Transverse colon (tissue), 4 donors: ENCODE measurements around the gene GLIS1.

Experiments used
- EP300 ChIP-seq: sonication (generic); formaldehyde crosslinking; IDR thresholded peaks from one replicate; pipeline ENCODE4 v1.6.1; 2017; ENCODE audit warnings: antibody characterized with exemption, low read depth
- POLR2A ChIP-seq: fragments of 450-650 bp; IDR thresholded peaks from one replicate; pipeline ENCODE4 v1.6.1; 2016; ENCODE audit warnings: antibody characterized with exemption, mild to moderate bottlenecking, moderate library complexity
- POLR2AphosphoS5 ChIP-seq, 3 donors: sonication (generic); formaldehyde crosslinking; IDR thresholded peaks; one replicate each; pipeline ENCODE4 v1.6.1; 2016; ENCODE audit warnings: antibody characterized with exemption in 3 of 3
- TF ChIP-seq, protein P1 (sequence below), 5 experiments: fragments of 200-600 bp in 3 of 5; fragments of 450-650 bp in 2 of 5; sonication (generic) in 3 of 5; IDR thresholded peaks; 1 replicate in 2 of 5; 2 replicates in 3 of 5; pipeline ENCODE4 v1.5.1; 2016 to 2017; ENCODE audit warnings: antibody characterized with exemption in 5 of 5, inconsistent platforms in 3 of 5, mild to moderate bottlenecking in 2 of 5, moderate library complexity in 1 of 5

DNA sequence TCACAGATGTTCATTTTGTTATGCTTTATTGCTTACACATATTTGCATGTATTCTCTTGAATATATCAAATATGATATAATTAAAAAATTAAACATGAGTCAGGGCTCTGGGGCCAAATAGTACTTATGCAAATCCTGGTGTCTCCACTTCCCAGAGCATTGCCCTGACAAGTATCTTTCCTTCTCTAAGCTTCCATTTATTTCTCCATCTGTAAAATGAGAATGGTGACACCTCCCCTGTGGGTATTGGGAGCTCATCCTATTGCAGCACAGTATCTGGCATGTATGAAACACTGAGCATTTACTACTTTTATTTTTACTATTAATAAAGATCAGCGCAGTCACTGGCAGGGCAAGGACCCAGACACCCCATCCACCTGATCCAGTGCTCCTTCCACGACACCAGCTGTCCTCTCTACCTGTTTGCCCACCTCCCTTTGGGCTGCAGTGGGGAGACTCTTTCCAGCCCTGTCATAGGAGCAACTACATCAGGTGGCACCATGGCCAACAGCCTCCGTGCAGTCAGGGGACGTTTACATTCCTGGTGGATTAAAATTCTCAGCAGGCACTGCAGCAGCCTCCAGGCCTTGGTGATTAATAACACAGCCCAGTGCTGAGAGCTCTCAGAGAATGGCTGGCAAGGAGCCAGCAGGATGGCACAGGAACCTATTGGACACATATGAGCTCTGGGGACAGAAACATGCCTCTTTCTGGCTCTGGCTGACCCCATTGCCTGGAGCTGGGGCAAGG, 166.7 kb downstream of the GLIS1 start:
- TF ChIP-seq, protein P1, sequence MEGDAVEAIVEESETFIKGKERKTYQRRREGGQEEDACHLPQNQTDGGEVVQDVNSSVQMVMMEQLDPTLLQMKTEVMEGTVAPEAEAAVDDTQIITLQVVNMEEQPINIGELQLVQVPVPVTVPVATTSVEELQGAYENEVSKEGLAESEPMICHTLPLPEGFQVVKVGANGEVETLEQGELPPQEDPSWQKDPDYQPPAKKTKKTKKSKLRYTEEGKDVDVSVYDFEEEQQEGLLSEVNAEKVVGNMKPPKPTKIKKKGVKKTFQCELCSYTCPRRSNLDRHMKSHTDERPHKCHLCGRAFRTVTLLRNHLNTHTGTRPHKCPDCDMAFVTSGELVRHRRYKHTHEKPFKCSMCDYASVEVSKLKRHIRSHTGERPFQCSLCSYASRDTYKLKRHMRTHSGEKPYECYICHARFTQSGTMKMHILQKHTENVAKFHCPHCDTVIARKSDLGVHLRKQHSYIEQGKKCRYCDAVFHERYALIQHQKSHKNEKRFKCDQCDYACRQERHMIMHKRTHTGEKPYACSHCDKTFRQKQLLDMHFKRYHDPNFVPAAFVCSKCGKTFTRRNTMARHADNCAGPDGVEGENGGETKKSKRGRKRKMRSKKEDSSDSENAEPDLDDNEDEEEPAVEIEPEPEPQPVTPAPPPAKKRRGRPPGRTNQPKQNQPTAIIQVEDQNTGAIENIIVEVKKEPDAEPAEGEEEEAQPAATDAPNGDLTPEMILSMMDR (IDR thresholded peaks at IDR 0.05): no peak
- TF ChIP-seq POLR2A: no peak
- TF ChIP-seq EP300: no peak
- no peak for TF ChIP-seq POLR2AphosphoS5 (IDR thresholded peaks at IDR 0.05)
